ENCODE results near the gene PROC. TPM values are rescaled to one million over a fixed set of nuclear protein-coding genes. Genes with fewer than 3 reads are reported as not detected.

The PROC gene
- total RNA-seq, 2 donors from 2014 or later: not detected

- no peak overlapping the region for H3K4me3 ChIP-seq
- peak; percentile 21 for DNase-seq (ENCODE audit: low spot score)
- no peaks in the 10 kb centered on the region for H3K9me3 ChIP-seq
- no peaks in the 10 kb centered on the region for H3K36me3 ChIP-seq
- no peak overlapping the region for H3K27ac ChIP-seq
- peaks cover 0 to 17% of the 10 kb centered on the region in 2 donors for H3K27me3 ChIP-seq
- peaks cover 0 to 15% of the 10 kb centered on the region in 2 donors for H3K4me1 ChIP-seq
- TF ChIP-seq CTCF (IDR thresholded peaks at IDR 0.05): no peak
Observed at GRCh38 chr2:127425540-127426490, 7.6 kb downstream of the PROC start.

- H3K4me1 ChIP-seq: peaks cover 0 to 15% of the 10 kb centered on the region in 2 donors
- H3K27ac ChIP-seq: no peak overlapping the region
- no peaks in the 10 kb centered on the region for H3K9me3 ChIP-seq
- H3K4me3 ChIP-seq: no peak overlapping the region
- no peaks in the 10 kb centered on the region for H3K36me3 ChIP-seq
- no peak for TF ChIP-seq CTCF (IDR thresholded peaks at IDR 0.05)
- peaks cover 0 to 17% of the 10 kb centered on the region in 2 donors for H3K27me3 ChIP-seq
- peak; percentile 54 for DNase-seq (ENCODE audit: low spot score)
Observed at GRCh38 chr2:127426501-127427354, 8.5 kb downstream of the PROC start.

- H3K4me1 ChIP-seq: peaks cover 0 to 13% of the 10 kb centered on the region in 2 donors
Observed at GRCh38 chr2:127427376-127428056, 9.3 kb downstream of the PROC start.

GRCh38 chr2:127428057-127428814, 10.0 kb downstream of the PROC start:
- no peak for TF ChIP-seq CTCF (IDR thresholded peaks at IDR 0.05)
- Histone ChIP-seq H3K36me3 (no peaks in the 10 kb centered on the region), H3K4me1 (peaks cover 0 to 6% of the 10 kb centered on the region in 2 donors), H3K27me3 (peaks cover 0 to 5% of the 10 kb centered on the region in 2 donors), H3K4me3 (no peak overlapping the region), H3K27ac (no peak overlapping the region), H3K9me3 (no peaks in the 10 kb centered on the region)
- DNase-seq (ENCODE audit: low spot score): peak; percentile 32

More at GRCh38 chr2:127427376-127428056, 9.3 kb downstream of the PROC start:
- peak; percentile 28 for DNase-seq (ENCODE audit: low spot score)
- Histone ChIP-seq H3K27me3 (peaks cover 0 to 12% of the 10 kb centered on the region in 2 donors), H3K27ac (no peak overlapping the region), H3K4me3 (no peak overlapping the region), H3K36me3 (no peaks in the 10 kb centered on the region), H3K9me3 (no peaks in the 10 kb centered on the region)
- TF ChIP-seq CTCF (IDR thresholded peaks at IDR 0.05): no peak

GRCh38 chr2:127428815-127429109, 10.5 kb downstream of the PROC start:
- TF ChIP-seq CTCF (IDR thresholded peaks at IDR 0.05): no peak
- Histone ChIP-seq H3K4me1 (peaks cover 0 to under 1% of the 10 kb centered on the region in 2 donors), H3K27ac (no peak overlapping the region), H3K36me3 (no peaks in the 10 kb centered on the region), H3K4me3 (no peak overlapping the region), H3K27me3 (no peaks in the 10 kb centered on the region), H3K9me3 (no peaks in the 10 kb centered on the region)
- DNase-seq (ENCODE audit: low spot score): peak; percentile 30
